ENCODE results near the gene ARMC3. TPM values are rescaled to one million over a fixed set of nuclear protein-coding genes. Genes with fewer than 3 reads are reported as not detected.

Gene ARMC3
- total RNA-seq, 2 experiments from 2014 or later = not detected

DNA sequence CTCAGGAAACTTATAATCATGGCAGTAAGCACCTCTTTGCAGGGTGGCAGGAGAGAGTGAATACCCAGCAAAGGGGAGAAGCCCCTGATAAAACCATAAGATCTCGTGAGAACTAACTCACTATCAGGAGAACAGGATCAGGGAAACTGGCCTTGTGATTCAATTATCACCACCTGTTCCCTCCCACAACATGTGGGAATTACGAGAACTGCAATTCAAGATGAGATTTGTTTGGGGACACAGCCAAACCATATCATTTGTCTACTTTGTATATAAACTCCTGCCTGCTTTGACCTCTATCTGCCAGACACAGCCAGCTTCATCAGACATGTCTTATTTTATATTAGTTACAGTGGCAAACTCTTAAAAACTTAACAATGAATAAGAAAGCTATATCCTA lies 50.4 kb downstream of the ARMC3 start:
- Histone ChIP-seq H3K36me3 (ENCODE audit: insufficient read depth, low read length) (no peaks in the 10 kb centered on the region), H3K79me2 (ENCODE audit: insufficient read depth, low read depth, low read length) (no peaks in the 10 kb centered on the region), H3K4me3 (ENCODE audit: low read depth, low read length, poor library complexity, severe bottlenecking) (no peak overlapping the region), H2AFZ (ENCODE audit: low read length) (no peak overlapping the region), H3K27ac (ENCODE audit: low read depth, low read length, poor library complexity, severe bottlenecking) (no peak overlapping the region), H3K9me2 (ENCODE audit: insufficient read depth, low read length) (no peaks in the 10 kb centered on the region), H4K20me1 (ENCODE audit: insufficient read depth, low read length) (no peaks in the 10 kb centered on the region), H3K4me1 (ENCODE audit: insufficient read depth, low read length, poor library complexity, severe bottlenecking) (no peaks in the 10 kb centered on the region), H3K4me2 (ENCODE audit: low read length) (no peak overlapping the region), H3K9me3 (ENCODE audit: low read length) (no peaks in the 10 kb centered on the region)
- ChIA-PET POLR2A (interaction anchor here (0.7 kb wide), 1 partner anchor 183 kb away, joined by 3 read pairs; no protein-coding TSS in a partner anchor), CTCF (ENCODE audit: unreplicated experiment) (no interaction called here)
- no peak for TF ChIP-seq EZH2phosphoT487 (IDR thresholded peaks at IDR 0.05; ENCODE audit: borderline replicate concordance, low read depth, low read length)
- TF ChIP-seq, protein P1, sequence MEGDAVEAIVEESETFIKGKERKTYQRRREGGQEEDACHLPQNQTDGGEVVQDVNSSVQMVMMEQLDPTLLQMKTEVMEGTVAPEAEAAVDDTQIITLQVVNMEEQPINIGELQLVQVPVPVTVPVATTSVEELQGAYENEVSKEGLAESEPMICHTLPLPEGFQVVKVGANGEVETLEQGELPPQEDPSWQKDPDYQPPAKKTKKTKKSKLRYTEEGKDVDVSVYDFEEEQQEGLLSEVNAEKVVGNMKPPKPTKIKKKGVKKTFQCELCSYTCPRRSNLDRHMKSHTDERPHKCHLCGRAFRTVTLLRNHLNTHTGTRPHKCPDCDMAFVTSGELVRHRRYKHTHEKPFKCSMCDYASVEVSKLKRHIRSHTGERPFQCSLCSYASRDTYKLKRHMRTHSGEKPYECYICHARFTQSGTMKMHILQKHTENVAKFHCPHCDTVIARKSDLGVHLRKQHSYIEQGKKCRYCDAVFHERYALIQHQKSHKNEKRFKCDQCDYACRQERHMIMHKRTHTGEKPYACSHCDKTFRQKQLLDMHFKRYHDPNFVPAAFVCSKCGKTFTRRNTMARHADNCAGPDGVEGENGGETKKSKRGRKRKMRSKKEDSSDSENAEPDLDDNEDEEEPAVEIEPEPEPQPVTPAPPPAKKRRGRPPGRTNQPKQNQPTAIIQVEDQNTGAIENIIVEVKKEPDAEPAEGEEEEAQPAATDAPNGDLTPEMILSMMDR (conservative IDR thresholded peaks at IDR 0.05; ENCODE audit: low read length) = no peak
- no peak for DNase-seq (ENCODE audit: low spot score)
- intact Hi-C loops (cut with micrococcal nuclease; ENCODE audit: unreplicated experiment) = no loop called here
- no TSS peak for BruUV-seq (replicated peaks)

DNA sequence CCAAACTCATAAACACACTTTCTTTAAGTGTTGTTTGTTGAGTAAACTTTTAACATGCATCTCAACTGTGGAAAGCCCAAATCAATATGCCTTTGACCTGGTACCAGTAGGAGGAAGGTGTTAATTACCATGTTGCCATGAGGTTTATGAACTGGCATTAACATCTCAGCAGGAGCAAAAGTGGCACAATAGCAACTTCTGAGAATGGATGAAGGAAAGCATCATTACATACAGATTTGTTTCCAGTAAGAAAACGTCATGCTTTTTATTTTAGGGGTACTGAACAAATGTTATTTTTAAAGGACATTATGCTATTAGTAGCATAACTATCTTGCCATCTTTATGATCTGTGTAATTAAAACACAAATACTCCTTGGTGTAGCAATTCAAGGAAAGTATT lies 51.1 kb downstream of the ARMC3 start:
- H3K27ac ChIP-seq (ENCODE audit: low read depth, low read length, poor library complexity, severe bottlenecking) = no peak overlapping the region
- no peak overlapping the region for H3K4me2 ChIP-seq (ENCODE audit: low read length)
- H3K9me3 ChIP-seq (ENCODE audit: low read length) = no peaks in the 10 kb centered on the region
- no peak overlapping the region for H2AFZ ChIP-seq (ENCODE audit: low read length)
- intact Hi-C loops (cut with micrococcal nuclease; ENCODE audit: unreplicated experiment) = no loop called here
- H3K79me2 ChIP-seq (ENCODE audit: insufficient read depth, low read depth, low read length) = no peaks in the 10 kb centered on the region
- H3K36me3 ChIP-seq (ENCODE audit: insufficient read depth, low read length) = no peaks in the 10 kb centered on the region
- no peak overlapping the region for H3K4me3 ChIP-seq (ENCODE audit: low read depth, low read length, poor library complexity, severe bottlenecking)
- no peaks in the 10 kb centered on the region for H3K9me2 ChIP-seq (ENCODE audit: insufficient read depth, low read length)
- H3K4me1 ChIP-seq (ENCODE audit: insufficient read depth, low read length, poor library complexity, severe bottlenecking) = no peaks in the 10 kb centered on the region
- TF ChIP-seq, protein P1 (conservative IDR thresholded peaks at IDR 0.05; ENCODE audit: low read length) = no peak
- no peak for TF ChIP-seq EZH2phosphoT487 (IDR thresholded peaks at IDR 0.05; ENCODE audit: borderline replicate concordance, low read depth, low read length)
- DNase-seq (ENCODE audit: low spot score) = no peak
- no peaks in the 10 kb centered on the region for H4K20me1 ChIP-seq (ENCODE audit: insufficient read depth, low read length)
- ChIA-PET POLR2A (interaction anchor here (0.7 kb wide), 1 partner anchor 184 kb away, joined by 3 read pairs; no protein-coding TSS in a partner anchor), CTCF (ENCODE audit: unreplicated experiment) (no interaction called here)
- BruUV-seq (replicated peaks) = no TSS peak

DNA sequence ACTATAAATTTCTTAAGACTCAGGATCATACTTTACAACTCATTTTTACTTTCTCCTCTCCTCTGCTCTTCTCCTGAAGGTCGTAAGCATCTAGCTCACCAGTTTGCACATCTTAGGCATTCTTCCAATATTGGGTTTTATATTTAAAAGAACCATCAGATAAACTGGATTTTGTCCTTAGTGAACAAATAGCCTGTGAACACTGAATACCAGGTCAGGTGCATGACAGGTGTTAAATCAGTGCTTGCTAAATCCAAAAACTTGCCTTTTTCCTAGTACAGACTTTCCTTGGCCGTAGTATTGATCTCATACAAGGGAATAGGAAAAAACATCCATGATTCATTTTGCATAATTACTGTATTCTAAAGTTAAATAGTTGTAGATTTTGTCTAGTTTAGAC lies 53.0 kb downstream of the ARMC3 start:
- CTCF ChIA-PET (ENCODE audit: unreplicated experiment) = no interaction called here

More for the DNA sequence above, 53.0 kb downstream of the ARMC3 start:
- H3K4me1 ChIP-seq (ENCODE audit: insufficient read depth, low read length, poor library complexity, severe bottlenecking) = no peaks in the 10 kb centered on the region
- H3K36me3 ChIP-seq (ENCODE audit: insufficient read depth, low read length) = no peaks in the 10 kb centered on the region
- DNase-seq (ENCODE audit: low spot score) = no peak
- POLR2A ChIA-PET = interaction anchor here (0.5 to 1.3 kb wide), 2 partner anchors 9 to 78 kb away, joined by 3 read pairs; no protein-coding TSS in a partner anchor
- no peaks in the 10 kb centered on the region for H3K9me2 ChIP-seq (ENCODE audit: insufficient read depth, low read length)
- no peaks in the 10 kb centered on the region for H4K20me1 ChIP-seq (ENCODE audit: insufficient read depth, low read length)
- no peak overlapping the region for H3K27ac ChIP-seq (ENCODE audit: low read depth, low read length, poor library complexity, severe bottlenecking)
- intact Hi-C loops (cut with micrococcal nuclease; ENCODE audit: unreplicated experiment) = no loop called here
- BruUV-seq (replicated peaks) = no TSS peak
- no peaks in the 10 kb centered on the region for H3K9me3 ChIP-seq (ENCODE audit: low read length)
- H3K79me2 ChIP-seq (ENCODE audit: insufficient read depth, low read depth, low read length) = no peaks in the 10 kb centered on the region
- TF ChIP-seq, protein P1 (conservative IDR thresholded peaks at IDR 0.05; ENCODE audit: low read length) = no peak
- no peak for TF ChIP-seq EZH2phosphoT487 (IDR thresholded peaks at IDR 0.05; ENCODE audit: borderline replicate concordance, low read depth, low read length)
- no peak overlapping the region for H2AFZ ChIP-seq (ENCODE audit: low read length)
- H3K4me3 ChIP-seq (ENCODE audit: low read depth, low read length, poor library complexity, severe bottlenecking) = no peak overlapping the region
- no peak overlapping the region for H3K4me2 ChIP-seq (ENCODE audit: low read length)

All from OCI-LY7 (cell line).